ENCODE measurements around the gene SHTN1.

- TF ChIP-seq POLR2AphosphoS5 (IDR thresholded peaks at IDR 0.05) (no peak), POLR2A (IDR thresholded peaks at IDR 0.05) (no peak)
These were observed 115.9 kb downstream of the SHTN1 start for GRCh38 chr10:116889066-116889465.
